GM19193 (cell line): ENCODE measurements around the gene MMP11.
A peak's percentile ranks its signal among the peaks of the same experiment; 100 is the strongest.

Source experiments
- POLR2A ChIP-seq: IDR thresholded peaks from 4 replicates; pipeline ENCODE4 v1.6.1; 2011; ENCODE audit not compliant: insufficient read depth, insufficient read length; ENCODE audit errors: extremely low read depth

MMP11 gene

GRCh38 chr22:23783265-23784150, 10.9 kb downstream of the MMP11 start:
- no peak for TF ChIP-seq POLR2A

GRCh38 chr22:23784215-23784732, 11.6 kb downstream of the MMP11 start:
- no peak for TF ChIP-seq POLR2A

- no peak for TF ChIP-seq POLR2A
Observed at GRCh38 chr22:23786261-23786710, 13.6 kb downstream of the MMP11 start.

GRCh38 chr22:23786752-23787599, 14.3 kb downstream of the MMP11 start, which contains the start of gene SMARCB1:
Gene SMARCB1 (plus strand): TSS chr22:23786966. CDS start chr22:23787170, 204 bp downstream.
- TF ChIP-seq POLR2A = peak; percentile 88

- no peak for TF ChIP-seq POLR2A
Observed at GRCh38 chr22:23787600-23787896, 14.9 kb downstream of the MMP11 start.

- TF ChIP-seq POLR2A = no peak
Observed at GRCh38 chr22:23787910-23788309, 15.3 kb downstream of the MMP11 start.

- no peak for TF ChIP-seq POLR2A
Observed at GRCh38 chr22:23789121-23789520, 16.5 kb downstream of the MMP11 start.

- no peak for TF ChIP-seq POLR2A
Observed at GRCh38 chr22:23789638-23790037, 17.0 kb downstream of the MMP11 start.

- no peak for TF ChIP-seq POLR2A
Observed at GRCh38 chr22:23790819-23791737, 18.4 kb downstream of the MMP11 start.

- TF ChIP-seq POLR2A = no peak
Observed at GRCh38 chr22:23791738-23792645, 19.3 kb downstream of the MMP11 start.

GRCh38 chr22:23793326-23793725, 20.7 kb downstream of the MMP11 start:
- TF ChIP-seq POLR2A = no peak

- no peak for TF ChIP-seq POLR2A
Observed at GRCh38 chr22:23796461-23796860, 23.8 kb downstream of the MMP11 start.
